GM19035 (cell line): Measurements from ENCODE around the gene FOXP1.

Experiments used
- ATAC-seq: cut with Tn5 transposase; IDR thresholded peaks from one replicate; pipeline ENCODE4 v1.9.1; 2021; ENCODE audit not compliant: unreplicated experiment

The FOXP1 gene

GRCh38 chr3:71406972-71407810, 176.3 kb downstream of the FOXP1 start:
- no peak for ATAC-seq

- no peak for ATAC-seq
These were observed 180.6 kb downstream of the FOXP1 start for GRCh38 chr3:71402911-71403310.

GRCh38 chr3:71402280-71402679, 181.2 kb downstream of the FOXP1 start:
- no peak for ATAC-seq

- ATAC-seq: no peak
These were observed 181.8 kb downstream of the FOXP1 start for GRCh38 chr3:71401695-71402231.

GRCh38 chr3:71400986-71401451, 182.5 kb downstream of the FOXP1 start:
- no peak for ATAC-seq

GRCh38 chr3:71399478-71399877, 184.1 kb downstream of the FOXP1 start:
- no peak for ATAC-seq

GRCh38 chr3:71398157-71398836, 185.2 kb downstream of the FOXP1 start:
- ATAC-seq: no peak

- ATAC-seq: no peak
These were observed 185.8 kb downstream of the FOXP1 start for GRCh38 chr3:71397726-71398125.

GRCh38 chr3:71397046-71397445, 186.5 kb downstream of the FOXP1 start:
- ATAC-seq: no peak

GRCh38 chr3:71395927-71396695, 187.4 kb downstream of the FOXP1 start:
- no peak for ATAC-seq

- ATAC-seq: no peak
These were observed 188.1 kb downstream of the FOXP1 start for GRCh38 chr3:71395470-71395869.

- ATAC-seq: no peak
These were observed 189.8 kb downstream of the FOXP1 start for GRCh38 chr3:71393745-71394144.

- peak; percentile 68 for ATAC-seq
These were observed 190.4 kb downstream of the FOXP1 start for GRCh38 chr3:71393093-71393492.

GRCh38 chr3:71392251-71392650, 191.3 kb downstream of the FOXP1 start:
- peak; percentile 72 for ATAC-seq

- no peak for ATAC-seq
These were observed 192.2 kb downstream of the FOXP1 start for GRCh38 chr3:71391361-71391760.

- ATAC-seq: no peak
These were observed 193.5 kb downstream of the FOXP1 start for GRCh38 chr3:71389911-71390573.

GRCh38 chr3:71389191-71389590, 194.3 kb downstream of the FOXP1 start:
- ATAC-seq: no peak

GRCh38 chr3:71388535-71389120, 194.9 kb downstream of the FOXP1 start:
- no peak for ATAC-seq

GRCh38 chr3:71387586-71387985, 195.9 kb downstream of the FOXP1 start:
- ATAC-seq: no peak
